Measurements from ENCODE around the gene TMEM272.

TMEM272 gene

DNA sequence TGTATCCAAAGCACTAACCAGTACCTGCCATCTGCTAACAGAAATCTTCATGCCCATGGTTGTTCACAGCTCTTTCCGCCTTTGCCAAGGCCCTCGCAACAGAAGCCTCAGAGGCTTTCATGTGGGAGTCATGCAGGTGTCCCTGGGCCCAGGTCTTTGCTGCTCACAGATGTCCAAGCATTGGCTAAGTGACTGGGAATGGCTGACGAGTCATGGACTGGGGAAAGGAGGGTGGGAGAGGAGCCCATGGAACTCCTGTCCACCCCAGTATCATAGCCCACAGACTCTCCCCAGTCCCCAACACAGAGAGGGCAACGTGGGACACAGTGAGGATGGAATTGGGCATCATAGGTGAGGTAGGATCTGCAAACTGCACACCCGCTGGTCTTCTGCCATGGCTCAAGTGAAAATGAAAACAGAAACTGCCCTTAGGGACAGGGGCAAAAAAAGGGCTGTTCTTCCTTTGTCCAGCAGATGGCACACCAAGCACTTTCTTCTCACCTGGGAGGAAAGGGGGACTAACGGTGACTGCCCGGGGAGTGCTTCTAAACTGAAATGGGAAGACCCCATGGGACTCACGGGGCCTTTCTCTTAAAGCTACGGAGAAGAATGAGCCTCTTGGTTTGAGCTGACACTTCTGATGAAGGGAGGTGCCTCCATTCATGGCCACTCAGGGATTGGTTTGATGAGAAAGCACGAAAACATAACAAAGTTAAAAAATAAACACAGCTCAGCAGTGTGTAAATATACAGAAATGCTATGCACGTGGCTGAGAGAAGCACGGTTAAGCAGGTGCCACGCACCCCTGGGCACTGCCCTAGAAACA lies 29.9 kb downstream of the TMEM272 start:
- Mint-ChIP-seq H3K27me3 (no peaks in the 10 kb centered on the region), H3K4me1 (ENCODE audit: low read depth) (peaks cover 59% of the 10 kb centered on the region), H3K36me3 (ENCODE audit: low read depth) (no peaks in the 10 kb centered on the region), H3K9me3 (no peaks in the 10 kb centered on the region), H3K4me3 (peak overlapping the region; percentile 35), H3K27ac (peak overlapping the region; percentile 10)
- intact Hi-C loops (cut with micrococcal nuclease), result loop anchor here (1.0 to 2.0 kb wide), 2 partner anchors 17 to 312 kb away; no protein-coding TSS in a partner anchor

DNA sequence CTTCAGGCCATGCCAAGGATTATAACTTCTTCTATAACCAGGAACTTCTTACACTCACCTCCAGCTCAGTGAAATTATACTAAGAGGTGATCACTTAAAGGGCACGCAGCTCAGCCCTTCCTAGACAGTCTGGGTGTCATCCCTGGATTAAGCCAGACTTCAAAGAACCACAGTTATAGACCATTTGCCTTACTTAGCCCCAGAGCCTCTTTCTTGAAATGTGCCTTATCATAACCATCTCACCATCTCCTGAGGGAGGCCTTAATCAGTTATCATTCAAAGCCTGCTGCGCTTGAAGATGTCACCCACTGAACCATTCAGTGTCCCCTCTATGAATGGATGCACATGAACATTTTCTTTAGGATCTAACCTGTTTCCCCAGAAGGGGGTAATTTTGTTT lies 30.9 kb downstream of the TMEM272 start:
- Mint-ChIP-seq H3K4me1 (ENCODE audit: low read depth) (peaks cover 50% of the 10 kb centered on the region), H3K27ac (no peak overlapping the region), H3K27me3 (no peaks in the 10 kb centered on the region), H3K4me3 (no peak overlapping the region), H3K9me3 (no peaks in the 10 kb centered on the region), H3K36me3 (ENCODE audit: low read depth) (no peaks in the 10 kb centered on the region)
- intact Hi-C loops (cut with micrococcal nuclease), result loop anchor here (2.0 kb wide), 1 partner anchor 313 kb away; no protein-coding TSS in a partner anchor

DNA sequence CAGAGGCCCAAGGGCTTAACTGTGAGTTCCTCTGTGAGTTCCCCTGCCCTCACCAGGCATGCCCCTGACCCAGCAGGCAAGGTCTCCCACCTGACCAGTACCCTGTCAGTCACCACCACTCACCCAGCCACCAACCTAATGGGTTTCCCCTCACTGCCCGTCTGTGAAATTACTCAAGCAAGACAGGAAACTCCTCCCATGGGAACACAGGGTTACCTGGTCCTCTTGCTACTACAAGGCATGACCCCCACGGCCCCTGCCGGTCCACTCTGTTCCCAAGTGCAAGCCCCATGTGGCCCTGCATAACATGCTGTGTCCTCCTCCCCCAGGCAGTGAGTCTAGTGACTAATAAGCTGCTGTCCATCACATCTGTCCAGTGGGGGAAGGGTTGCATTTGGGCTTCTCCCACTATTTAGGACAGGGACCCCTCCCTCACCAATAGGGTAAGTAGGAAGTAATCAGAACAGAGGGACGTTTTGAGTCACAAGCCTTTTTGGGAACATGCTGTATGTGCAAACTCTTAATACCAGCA lies 33.0 kb downstream of the TMEM272 start:
- Mint-ChIP-seq H3K27ac (peak overlapping the region; percentile 75), H3K4me1 (ENCODE audit: low read depth) (peaks cover 36% of the 10 kb centered on the region), H3K36me3 (ENCODE audit: low read depth) (no peaks in the 10 kb centered on the region), H3K4me3 (no peak overlapping the region), H3K9me3 (no peaks in the 10 kb centered on the region), H3K27me3 (no peaks in the 10 kb centered on the region)
- intact Hi-C loops (cut with micrococcal nuclease), result no loop called here

DNA sequence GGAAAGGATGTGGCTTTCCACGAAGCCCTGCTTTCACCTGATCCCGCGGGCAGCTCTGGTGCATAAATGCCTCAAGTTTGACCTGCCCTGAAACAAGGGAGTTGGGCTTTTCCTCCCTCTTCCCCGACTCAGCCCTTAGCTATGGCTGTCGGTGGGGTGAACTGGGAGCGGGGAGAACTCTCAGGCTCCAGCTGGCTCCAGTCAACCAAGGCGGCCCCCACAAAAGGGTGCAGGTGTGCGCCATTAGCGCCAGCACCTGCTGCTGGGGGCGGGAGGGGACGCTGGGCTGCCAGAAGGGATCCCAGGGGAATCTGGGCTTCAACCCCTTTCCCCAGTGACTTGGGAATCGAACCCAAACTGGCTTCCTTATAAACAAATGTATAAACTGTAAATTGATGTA lies 33.9 kb downstream of the TMEM272 start:
- H3K9me3 Mint-ChIP-seq, result no peaks in the 10 kb centered on the region
- peaks cover 42% of the 10 kb centered on the region for H3K4me1 Mint-ChIP-seq (ENCODE audit: low read depth)
- intact Hi-C loops (cut with micrococcal nuclease), result no loop called here
- H3K36me3 Mint-ChIP-seq (ENCODE audit: low read depth), result no peaks in the 10 kb centered on the region
- peak overlapping the region; percentile 75 for H3K27ac Mint-ChIP-seq
- no peak overlapping the region for H3K4me3 Mint-ChIP-seq
- no peaks in the 10 kb centered on the region for H3K27me3 Mint-ChIP-seq

DNA sequence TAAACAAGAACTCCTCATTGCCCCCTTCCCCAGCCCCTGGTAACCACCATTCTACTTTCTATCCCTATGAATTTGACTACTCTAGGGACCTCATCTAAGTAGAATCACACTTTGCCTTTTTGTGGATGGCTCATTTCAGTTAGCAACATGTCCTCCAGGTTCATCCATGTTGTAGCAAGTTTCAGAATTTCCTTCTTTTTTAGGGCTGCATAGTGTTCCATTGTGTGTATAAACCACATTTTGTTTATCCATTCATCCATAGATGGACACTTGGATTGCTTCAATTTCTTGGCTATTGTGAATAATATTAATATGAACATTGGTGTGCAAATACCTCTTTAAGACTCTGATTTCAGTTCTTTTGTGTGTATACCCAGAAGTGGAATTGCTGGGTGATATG lies 36.2 kb downstream of the TMEM272 start:
- H3K27ac Mint-ChIP-seq, result no peak overlapping the region
- H3K4me3 Mint-ChIP-seq, result no peak overlapping the region
- intact Hi-C loops (cut with micrococcal nuclease), result no loop called here

DNA sequence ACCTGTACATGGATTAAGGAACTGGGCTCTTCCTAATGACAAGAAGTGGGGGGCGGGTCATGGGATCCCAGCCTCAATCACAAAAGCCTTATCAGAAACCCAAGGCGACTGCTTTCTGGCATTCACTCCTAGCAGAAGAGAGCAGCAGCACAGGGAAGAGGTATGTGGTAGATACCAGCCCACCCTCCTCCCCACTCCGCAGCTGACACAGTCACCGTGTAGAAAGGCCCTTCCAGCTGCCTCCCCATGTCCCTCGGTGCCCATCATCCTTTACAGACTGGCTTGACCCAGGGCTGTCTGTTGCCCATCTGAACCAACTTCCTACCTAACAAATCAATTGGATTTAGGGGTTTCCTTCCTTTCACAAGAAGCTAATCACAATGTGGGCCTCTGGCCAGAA lies 37.9 kb downstream of the TMEM272 start:
- Mint-ChIP-seq H3K9me3 (no peaks in the 10 kb centered on the region), H3K4me3 (no peak overlapping the region), H3K4me1 (ENCODE audit: low read depth) (peaks cover 48% of the 10 kb centered on the region), H3K36me3 (ENCODE audit: low read depth) (no peaks in the 10 kb centered on the region), H3K27ac (peak overlapping the region; percentile 41), H3K27me3 (peaks cover 3% of the 10 kb centered on the region)
- intact Hi-C loops (cut with micrococcal nuclease), result no loop called here

More for the DNA sequence above, 36.2 kb downstream of the TMEM272 start:
- peaks cover 47% of the 10 kb centered on the region for H3K4me1 Mint-ChIP-seq (ENCODE audit: low read depth)
- no peaks in the 10 kb centered on the region for H3K9me3 Mint-ChIP-seq
- H3K27me3 Mint-ChIP-seq, result peaks cover 3% of the 10 kb centered on the region
- no peaks in the 10 kb centered on the region for H3K36me3 Mint-ChIP-seq (ENCODE audit: low read depth)

DNA sequence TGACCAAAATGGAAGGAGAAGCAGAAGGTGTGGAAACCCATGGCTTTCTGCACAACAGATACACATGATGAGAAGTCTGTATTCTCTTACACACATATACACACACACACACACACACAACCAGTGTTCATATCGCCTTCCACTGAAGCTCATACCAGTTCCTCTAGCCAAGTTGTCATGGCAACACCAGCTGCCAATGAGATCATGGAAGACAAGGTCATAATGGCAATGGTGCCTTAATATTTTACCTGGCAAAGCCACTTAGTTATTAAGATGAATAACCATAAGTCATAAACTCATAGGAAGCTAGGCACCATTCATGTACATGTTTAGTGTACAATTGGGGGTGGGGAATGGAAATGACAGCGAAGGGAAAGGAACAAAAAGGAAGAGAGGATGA lies 38.4 kb downstream of the TMEM272 start:
- intact Hi-C loops (cut with micrococcal nuclease), result no loop called here
- H3K27me3 Mint-ChIP-seq, result peaks cover 3% of the 10 kb centered on the region
- no peaks in the 10 kb centered on the region for H3K36me3 Mint-ChIP-seq (ENCODE audit: low read depth)
- peaks cover 48% of the 10 kb centered on the region for H3K4me1 Mint-ChIP-seq (ENCODE audit: low read depth)
- H3K27ac Mint-ChIP-seq, result peak overlapping the region; percentile 41
- no peak overlapping the region for H3K4me3 Mint-ChIP-seq
- no peaks in the 10 kb centered on the region for H3K9me3 Mint-ChIP-seq

DNA sequence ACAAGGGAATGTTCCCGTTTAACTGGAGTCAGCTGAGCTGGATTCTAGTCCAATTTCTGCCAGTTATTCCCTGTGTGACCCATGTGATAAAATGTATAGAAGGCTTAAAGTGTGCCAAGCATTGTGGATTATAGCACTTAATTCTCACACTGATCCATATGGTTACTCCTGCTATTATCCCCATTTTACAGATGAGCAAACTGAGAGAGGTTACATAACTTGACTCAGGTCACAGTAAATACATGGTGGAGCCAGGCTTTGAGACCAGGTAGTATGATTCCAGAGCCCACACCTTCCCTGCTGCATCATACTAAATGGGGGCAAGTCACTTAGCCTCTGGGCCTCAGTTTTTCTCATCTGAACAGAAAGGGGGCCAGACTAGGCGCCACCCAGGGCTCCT lies 39.1 kb downstream of the TMEM272 start:
- Mint-ChIP-seq H3K27me3 (peaks cover 3% of the 10 kb centered on the region), H3K36me3 (ENCODE audit: low read depth) (no peaks in the 10 kb centered on the region), H3K27ac (no peak overlapping the region), H3K4me3 (no peak overlapping the region), H3K9me3 (no peaks in the 10 kb centered on the region), H3K4me1 (ENCODE audit: low read depth) (peaks cover 51% of the 10 kb centered on the region)
- intact Hi-C loops (cut with micrococcal nuclease), result no loop called here

DNA sequence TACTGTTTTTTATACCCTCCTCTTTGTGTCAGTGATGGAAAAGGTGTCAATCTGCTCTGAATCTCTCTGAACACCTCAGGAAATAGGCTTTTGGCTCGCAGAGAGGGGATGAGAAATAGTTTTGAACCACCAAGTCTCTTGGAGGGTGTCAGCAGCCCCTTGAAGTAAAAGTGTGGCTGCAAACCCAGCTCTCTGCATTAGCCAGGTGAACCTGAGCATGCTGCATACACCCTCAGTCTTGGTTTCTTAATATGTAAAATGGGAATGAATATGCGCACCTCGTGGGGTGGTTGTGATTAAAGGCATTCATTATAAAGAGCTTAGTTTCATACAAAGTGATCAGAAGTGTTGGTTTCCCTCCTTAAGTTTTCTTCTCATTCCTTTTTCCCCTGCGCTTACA lies 39.7 kb downstream of the TMEM272 start:
- Mint-ChIP-seq H3K36me3 (ENCODE audit: low read depth) (no peaks in the 10 kb centered on the region), H3K4me1 (ENCODE audit: low read depth) (peaks cover 48% of the 10 kb centered on the region), H3K27me3 (peaks cover 6% of the 10 kb centered on the region), H3K4me3 (no peak overlapping the region), H3K27ac (peak overlapping the region; percentile 90), H3K9me3 (no peaks in the 10 kb centered on the region)
- intact Hi-C loops (cut with micrococcal nuclease), result no loop called here

DNA sequence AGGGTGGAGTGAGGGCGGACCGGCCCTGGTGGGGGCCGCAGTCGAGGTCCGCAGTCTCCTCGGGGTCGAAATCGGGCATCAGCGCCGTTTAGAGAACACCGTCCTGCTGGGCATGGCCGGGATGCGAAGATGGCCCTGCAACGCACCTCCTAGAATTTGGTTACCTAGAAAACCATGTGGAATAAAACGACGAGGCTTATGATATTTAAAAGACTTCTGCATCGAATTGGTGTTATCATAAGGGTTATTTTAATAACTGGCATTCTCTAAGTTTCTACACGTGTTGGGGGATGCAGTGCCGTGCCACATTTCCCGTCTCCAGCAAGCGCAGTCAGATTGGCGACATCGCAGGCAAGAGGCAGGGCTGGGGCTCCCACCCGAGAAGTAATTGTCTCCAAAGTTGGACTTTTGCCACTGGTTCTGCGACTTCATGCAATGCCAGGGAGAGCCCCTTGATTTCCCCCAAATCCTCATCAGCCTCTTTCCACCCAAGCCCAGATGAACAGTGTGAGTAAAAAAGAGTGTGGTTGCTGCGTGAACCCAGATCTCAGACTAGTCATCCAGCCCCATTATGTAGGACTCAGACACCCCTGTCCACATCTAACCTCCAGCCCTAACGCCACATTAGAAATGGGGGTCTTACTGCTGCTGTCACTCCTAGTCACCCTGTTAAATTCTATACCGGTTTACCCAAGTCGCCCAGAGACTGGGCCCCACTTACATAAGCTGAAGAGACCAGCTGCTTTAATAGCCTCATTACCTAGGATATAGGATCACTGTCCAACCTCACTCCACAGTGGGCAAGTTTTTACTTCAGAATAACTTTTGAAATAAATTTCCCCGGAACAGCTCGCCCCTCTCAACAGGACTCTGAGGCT lies 40.4 kb downstream of the TMEM272 start:
- H3K4me1 Mint-ChIP-seq (ENCODE audit: low read depth), result peaks cover 48% of the 10 kb centered on the region
- intact Hi-C loops (cut with micrococcal nuclease), result loop anchor here (5.0 kb wide), 2 partner anchors 217 to 352 kb away; partner anchors contain the start of gene INTS6
- peaks cover 12% of the 10 kb centered on the region for H3K27me3 Mint-ChIP-seq
- peak overlapping the region; percentile 82 for H3K4me3 Mint-ChIP-seq
- peak overlapping the region; percentile 90 for H3K27ac Mint-ChIP-seq
- no peaks in the 10 kb centered on the region for H3K9me3 Mint-ChIP-seq
- no peaks in the 10 kb centered on the region for H3K36me3 Mint-ChIP-seq (ENCODE audit: low read depth)

DNA sequence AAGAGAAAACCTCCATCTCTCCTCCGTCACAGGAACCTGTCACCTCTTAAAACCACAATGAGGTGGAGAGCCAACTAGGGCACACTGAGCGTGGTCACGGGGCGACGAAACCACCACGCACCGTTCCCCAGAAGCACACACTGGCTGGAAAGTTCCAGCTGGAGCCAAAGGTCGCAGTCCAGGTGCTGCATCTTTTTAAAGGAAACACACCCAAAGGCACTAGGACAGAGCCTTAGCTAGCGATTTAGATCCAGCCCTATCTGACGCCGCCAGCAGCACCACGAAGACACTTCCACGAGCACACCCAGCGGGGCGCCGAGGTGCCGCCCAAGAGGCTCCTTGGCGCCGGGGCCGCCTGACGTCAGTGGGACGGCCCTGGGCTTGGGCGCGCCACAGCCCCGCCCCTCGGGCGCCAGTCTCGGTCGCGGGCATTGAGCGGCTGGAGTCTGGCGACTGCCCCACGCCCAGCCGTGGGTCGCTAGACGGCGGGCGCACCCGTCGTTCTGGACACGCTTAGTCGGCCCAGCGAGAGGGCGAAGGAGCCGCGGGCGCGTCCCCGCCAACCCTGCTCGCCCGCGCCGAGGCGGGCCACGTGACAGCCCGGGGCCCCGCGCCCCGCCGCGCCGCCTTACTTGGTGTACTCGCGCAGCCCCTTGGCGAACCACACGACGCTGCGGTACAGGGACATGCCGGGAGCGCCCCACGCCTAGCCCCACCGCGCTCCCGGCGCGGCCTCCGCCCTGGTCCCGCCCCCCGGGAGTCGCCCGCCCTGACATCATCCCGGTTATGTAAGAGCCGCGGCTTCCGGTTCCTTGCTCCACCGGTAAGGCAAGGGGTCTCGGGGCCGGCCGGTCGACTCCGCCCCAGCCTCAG lies 41.3 kb downstream of the TMEM272 start, which contains the start of gene DHRS12:
Gene DHRS12, minus strand, starts transcription at position 742 of the 873 bp plus-strand sequence. CDS start 4,504 bp downstream, outside the sequence.
- peaks cover 48% of the 10 kb centered on the region for H3K4me1 Mint-ChIP-seq (ENCODE audit: low read depth)
- H3K27ac Mint-ChIP-seq, result peak within 1 kb of the TSS; percentile 90
- peaks cover 17% of the 10 kb centered on the region for H3K27me3 Mint-ChIP-seq
- peak within 1 kb of the TSS; percentile 82 for H3K4me3 Mint-ChIP-seq
- intact Hi-C loops (cut with micrococcal nuclease), result loop anchor here (5.0 kb wide), 2 partner anchors 216 to 351 kb away; partner anchors contain the start of gene INTS6
- H3K9me3 Mint-ChIP-seq, result no peaks in the 10 kb centered on the region
- no peaks in the 10 kb centered on the region for H3K36me3 Mint-ChIP-seq (ENCODE audit: low read depth)

DNA sequence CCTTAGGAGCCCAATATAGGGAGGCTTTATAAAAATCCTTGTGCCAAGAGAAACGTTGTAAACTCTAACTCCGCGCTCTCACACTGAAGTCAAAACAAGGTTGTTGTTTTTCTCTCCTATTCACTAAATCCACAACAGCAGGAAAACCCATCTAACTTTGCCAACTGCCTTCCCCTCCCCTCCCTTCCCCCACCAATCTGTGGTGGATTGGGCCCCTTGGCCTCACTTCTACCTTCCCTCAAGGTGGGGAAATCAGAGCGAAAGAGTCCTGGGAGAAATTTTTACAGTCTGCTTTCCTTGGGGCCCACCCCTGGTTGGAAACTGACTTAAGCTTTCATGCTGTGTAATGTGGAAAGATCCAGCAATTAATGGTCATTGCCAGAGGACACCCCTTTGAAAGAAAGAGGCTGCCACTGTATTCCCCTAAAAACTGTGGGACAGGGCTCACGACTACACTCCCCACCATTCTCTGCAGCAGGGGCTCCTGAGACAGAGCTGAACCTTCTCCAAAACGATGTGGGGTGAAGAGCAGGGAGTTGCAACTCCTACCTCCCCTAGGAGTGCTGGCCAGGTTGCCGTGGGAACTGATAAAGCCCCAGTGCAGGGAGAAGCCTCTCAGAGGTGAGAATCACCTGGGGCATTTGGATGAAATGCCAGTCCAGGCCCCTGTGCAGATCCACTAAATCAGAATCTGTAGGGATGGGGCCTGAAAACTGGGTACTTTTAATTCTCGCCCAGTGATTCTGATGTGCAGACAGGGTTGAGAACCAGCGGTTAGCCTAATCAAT lies 42.2 kb downstream of the TMEM272 start:
- H3K27ac Mint-ChIP-seq, result peak overlapping the region; percentile 90
- H3K27me3 Mint-ChIP-seq, result peaks cover 20% of the 10 kb centered on the region
- H3K4me3 Mint-ChIP-seq, result peak overlapping the region; percentile 82
- H3K4me1 Mint-ChIP-seq (ENCODE audit: low read depth), result peaks cover 48% of the 10 kb centered on the region
- H3K9me3 Mint-ChIP-seq, result no peaks in the 10 kb centered on the region
- intact Hi-C loops (cut with micrococcal nuclease), result loop anchor here (5.0 kb wide), 2 partner anchors 216 to 351 kb away; partner anchors contain the start of gene INTS6
- no peaks in the 10 kb centered on the region for H3K36me3 Mint-ChIP-seq (ENCODE audit: low read depth)
